NCI-H1436 treated with DMSO at 0.1 percent for 48 hours (cell line): ENCODE measurements around the gene IL25.
"Not testable (repeated sequence)": the region's sequence is repeated elsewhere in the genome, so short reads cannot be mapped to it uniquely, and the experiment has no call there.

Experiments
- DNase-seq: peaks from one replicate; lab custom pipeline; 2025; lab: John Stamatoyannopoulos, UW

IL25 gene

DNA sequence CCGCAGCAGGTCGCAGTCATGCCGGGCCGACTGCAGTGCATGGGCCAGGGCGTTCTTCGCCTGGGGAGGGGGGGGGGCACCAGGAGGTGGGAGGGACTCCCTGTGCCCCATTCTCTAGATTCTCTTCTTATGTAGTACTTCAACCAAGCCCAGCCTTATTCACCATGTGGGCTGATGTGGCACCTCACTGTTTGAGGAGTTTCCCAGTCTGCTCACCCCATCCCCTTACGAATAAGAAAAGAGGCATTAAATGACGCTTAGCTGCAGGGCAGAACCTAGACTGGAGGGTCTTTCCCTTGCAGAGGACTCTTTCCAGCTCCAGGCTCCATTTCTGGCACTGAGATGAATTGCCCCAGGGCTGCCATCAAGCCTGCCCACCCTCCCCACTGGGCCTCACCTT is 16.4 kb downstream of the IL25 start:
- no peak for DNase-seq

DNA sequence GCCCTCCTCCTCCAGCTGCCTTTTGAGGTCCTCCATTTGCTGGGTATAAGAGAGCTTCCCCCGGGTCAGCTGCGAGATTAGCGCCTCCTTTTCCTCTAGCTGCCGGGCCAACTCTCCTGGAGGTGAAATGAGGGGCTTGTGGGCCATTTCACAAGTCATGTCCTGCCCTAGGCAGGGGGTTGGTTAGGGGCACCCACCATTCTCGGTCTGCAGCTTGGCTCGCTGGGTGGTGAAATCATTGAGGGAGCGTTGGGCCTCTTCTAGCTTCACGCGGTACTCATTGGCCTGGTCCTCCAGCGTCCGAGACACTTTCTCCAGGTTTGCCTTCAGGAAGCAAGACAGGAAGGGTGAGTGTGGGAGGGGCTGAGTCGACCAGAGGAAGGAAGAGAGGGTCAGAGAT is 16.8 kb downstream of the IL25 start:
- DNase-seq, result no peak

DNA sequence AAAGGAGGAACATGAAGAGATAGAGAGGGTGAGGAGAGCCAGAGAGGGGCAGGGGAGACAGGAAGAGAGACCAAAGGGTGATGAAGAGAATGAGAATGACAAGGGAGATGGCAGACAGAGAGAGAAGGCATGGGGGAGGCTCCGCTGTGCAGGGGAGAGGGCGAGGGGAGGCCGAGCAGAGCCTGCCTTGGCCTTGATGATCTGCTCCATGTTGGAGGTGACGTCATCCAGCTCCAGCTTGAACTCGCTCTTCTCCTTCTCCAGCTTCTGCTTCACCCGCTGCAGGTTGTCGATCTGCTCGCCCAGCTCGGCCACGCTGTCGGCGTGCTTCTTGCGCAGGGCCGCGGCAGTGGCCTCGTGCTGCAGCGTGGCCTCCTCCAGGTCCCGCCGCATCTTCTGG is 17.3 kb downstream of the IL25 start:
- not testable (repeated sequence) for DNase-seq

DNA sequence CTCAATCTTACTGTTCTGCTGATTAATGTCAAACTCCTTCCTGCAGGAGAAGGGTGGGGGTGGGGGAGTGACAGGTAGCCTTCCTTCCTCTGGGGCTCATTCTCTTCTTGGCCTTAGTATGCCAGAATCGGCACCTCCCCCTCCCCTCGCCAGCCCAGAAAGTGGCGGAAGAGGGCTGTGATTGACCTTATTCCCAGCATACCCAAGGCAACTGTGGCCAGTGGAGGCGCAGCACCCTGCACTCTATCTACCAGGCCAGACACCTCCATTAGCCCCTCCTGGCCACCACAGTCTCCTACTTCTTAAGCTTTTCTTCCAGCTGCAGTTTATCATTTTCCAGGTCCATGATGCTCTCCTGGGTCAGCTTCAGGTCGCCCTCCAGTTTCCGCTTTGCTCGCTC is 20.0 kb downstream of the IL25 start:
- no peak for DNase-seq

DNA sequence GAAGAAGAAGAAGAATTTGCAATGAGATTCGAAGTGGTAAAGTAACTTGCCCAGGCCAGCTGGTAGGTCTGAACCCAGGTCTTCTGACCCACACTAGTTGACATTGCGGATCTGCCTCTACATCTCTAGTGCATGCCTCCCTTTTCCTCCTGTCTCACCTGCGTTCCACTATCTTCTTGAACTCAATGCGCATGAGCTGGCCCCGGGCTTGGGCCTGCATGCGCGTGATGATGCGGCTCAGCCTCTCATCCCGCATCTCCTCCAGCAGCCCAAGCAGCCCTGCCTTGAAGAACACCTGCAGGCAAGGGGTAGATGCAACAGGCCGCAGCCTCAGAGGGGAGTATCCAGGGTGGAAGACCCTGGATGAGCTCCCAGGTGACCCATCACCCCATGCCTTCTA is 23.5 kb downstream of the IL25 start:
- DNase-seq, result no peak

DNA sequence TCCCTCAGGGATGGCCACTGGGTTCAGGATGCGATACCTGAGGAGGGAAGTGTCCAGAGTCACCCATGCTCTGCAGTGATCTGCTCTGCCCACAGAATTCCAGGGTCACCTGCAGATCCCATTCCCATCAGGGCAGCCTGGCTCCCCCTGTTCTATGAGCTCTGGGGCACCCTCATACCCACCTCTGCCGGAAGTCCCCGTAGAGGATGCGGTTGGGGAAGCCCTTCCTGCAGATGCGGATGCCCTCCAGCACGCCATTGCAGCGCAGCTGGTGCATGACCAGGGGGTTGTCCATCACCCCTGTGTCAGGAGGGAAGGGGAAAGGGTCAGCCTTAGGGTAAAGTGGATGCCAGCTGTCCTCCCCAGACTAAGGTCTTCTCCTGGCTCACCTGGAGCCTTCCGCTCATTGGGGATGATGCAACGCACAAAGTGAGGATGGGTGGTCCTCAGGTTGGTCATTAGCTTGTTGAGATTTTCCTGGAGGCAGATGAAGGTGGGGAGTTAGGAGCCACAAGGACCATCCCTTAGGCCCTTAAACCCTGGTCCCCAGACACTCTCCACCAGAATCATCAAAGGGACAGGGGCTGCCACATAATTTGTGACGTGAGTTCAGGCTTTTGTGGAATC is 24.3 kb downstream of the IL25 start:
- no peak for DNase-seq

DNA sequence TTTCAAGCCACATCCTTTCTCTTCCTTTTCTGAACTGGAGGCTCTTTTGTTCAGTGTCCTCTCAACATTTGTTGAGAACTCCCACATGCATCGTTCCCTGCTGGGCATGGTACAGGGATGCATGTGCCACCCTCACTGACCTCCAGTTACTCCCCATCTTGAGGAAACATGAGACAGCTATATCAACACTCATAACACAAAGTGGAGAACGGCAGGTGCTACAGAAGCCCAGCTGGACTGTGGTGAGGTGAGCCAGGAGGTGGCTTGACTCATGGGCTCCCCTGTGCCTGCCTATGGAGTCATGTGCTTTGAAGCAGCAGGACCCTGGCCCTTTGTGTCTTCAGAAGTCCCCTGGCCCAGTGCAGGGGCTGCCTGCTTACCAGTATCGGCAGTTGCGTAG is 25.7 kb downstream of the IL25 start:
- no peak for DNase-seq

DNA sequence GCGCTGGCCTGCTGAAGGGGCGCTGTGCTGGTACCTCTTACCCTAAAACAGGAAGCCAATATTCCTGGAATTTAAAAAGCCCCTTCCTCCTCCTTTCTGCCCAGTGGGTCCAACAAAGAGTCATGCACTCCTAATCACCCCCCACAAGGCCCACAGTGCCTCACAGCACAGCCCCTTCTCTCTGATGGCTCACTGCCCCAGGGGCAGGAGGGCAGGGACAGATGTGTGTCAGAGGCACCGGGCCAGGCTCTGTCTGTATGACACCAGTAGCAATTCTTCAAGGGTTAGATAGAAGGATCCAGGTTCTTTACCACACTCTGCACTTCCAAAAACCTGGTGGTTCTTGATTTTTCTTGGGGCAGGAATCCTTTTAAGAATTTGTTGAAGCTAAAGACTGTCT is 26.5 kb downstream of the IL25 start:
- DNase-seq, result no peak

DNA sequence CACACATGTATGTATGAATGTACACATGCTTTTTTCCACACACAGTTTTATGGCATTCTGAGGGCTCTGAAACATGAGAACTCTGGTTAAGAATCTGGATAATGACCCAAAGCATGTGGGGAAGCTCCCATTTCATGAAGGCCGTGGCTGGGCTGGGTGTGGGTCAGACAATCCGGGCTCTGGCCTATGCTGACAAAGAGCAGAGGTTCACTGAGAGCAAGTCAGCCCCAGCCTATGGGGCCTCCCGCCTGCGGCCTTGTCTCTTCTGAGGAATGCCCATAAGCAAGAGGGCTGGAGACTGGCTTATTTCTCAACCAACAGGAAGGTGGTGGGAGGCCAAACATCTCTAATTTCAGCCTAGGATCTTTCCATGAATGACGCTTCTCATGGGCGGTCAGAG is 27.0 kb downstream of the IL25 start:
- DNase-seq, result no peak

DNA sequence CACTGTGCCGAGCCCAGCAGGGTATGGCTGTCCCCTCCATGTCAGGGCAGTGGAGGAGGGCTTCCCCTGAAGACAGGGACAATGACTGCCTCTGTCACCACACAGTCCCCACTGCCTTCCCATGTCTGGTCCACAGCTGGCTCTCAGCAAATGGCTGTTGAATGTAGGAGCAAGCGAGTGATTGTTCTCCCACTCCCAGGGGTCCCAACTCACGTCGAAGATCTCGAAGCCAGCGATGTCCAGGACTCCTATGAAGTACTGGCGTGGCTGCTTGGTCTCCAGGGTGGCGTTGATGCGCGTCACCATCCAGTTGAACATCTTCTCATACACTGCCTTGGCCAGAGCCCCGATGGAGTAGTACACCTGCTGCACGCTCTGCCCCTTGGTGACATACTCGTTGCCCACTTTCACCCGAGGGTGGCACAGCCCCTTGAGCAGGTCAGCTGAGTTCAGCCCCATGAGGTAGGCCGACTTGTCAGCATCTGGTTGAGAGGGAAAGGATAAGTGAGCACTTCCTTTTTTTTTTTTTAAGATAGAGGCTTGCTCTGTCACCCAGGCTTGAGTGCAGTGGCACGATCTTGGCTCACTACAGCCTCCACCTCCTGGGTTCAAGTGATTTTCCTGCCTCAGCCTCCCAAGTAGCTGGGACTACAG is 28.0 kb downstream of the IL25 start:
- DNase-seq, result not testable (repeated sequence)

DNA sequence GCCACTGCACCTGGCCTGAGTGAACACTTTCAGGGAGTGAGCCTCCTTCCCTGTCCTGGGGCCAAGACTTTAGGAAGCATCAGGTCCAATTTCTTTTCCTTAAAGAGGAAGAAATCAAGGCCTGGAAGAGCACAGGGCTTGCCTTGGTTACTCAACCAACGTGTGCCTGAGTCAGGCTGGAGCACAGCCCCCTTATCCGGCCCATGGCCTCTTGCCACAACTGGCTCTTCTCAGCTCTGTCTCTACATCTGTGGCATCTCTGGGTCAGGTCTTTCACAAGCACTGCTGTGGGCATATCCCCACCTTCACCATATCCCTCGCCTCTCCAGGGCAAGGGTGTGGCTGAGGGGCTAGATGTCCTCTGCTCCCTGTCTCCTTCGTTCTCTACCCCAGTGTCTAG is 28.7 kb downstream of the IL25 start:
- no peak for DNase-seq

DNA sequence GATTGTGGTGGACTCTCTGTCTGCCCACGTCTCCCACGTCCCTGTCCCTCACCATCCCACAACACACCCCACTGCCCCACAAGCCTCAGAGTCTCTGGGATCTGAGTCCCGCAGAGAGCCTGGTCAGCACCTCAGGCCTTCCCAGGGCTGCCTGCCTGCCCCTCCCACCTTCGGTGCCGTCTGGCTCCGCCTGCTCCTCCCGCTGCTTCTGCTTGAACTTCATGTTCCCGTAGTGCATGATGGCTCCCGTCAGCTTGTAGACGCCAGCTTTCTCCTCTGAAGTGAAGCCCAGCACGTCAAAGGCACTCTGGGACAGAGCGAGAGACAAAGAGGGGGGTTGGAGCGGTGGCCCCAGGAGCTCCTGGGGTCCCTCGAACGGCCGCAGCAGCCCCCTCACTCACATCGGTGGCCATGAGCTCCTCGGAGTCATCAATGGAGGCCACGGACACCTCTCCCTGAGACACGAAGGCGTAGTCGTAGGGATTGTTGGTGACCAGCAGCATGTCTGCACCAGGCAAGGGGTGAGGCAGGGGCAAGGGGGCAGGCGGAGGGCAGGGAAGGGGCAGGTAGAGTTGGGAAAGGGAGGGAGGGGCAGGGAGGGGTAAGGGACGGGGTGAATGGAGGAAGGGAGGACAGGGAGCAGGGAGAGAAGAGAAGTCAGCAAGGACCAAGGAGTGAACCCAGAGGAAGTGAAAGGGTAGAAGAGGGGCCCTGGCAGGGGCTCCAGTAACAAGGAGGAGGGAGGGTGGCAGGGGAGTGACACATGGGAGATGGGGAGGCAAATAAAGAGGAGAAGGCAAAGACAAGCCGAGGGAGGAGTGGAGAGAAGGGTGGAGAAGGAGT is 29.9 kb downstream of the IL25 start:
- DNase-seq, result no peak

DNA sequence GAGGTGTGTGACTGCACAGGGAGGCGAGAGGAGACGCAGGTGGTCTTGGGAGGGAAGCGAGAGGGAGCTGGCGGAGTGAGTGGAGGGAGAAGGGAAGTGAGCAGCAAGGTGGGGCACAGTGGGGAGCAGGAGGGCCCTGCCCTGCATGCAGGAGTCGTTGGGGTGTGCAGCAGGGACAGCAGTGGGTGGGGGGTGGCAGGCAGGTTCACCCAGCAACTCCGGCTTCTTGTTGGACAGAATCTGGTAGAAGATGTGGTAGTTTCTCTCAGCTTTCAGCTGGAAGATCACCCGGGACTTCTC is 30.5 kb downstream of the IL25 start:
- DNase-seq, result no peak

DNA sequence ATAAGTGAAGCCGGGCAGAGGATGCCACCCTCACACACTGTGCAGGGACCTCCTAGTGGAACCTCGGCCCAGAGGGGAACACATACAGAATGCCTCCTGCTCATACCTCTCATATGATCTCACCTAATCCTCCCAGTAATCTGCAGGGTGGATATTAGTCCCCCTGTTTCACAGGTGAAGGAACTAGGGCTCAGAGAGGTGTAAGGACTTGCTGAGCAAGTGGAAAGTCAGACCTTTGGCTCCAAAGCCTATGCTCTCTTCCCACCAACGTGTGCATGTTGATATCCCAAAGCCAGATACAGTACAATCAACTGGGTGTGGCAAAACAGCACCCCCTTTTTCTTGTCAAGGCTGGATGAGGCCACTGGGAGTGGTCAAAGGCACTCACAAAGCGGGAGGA is 31.3 kb downstream of the IL25 start:
- DNase-seq, result no peak

DNA sequence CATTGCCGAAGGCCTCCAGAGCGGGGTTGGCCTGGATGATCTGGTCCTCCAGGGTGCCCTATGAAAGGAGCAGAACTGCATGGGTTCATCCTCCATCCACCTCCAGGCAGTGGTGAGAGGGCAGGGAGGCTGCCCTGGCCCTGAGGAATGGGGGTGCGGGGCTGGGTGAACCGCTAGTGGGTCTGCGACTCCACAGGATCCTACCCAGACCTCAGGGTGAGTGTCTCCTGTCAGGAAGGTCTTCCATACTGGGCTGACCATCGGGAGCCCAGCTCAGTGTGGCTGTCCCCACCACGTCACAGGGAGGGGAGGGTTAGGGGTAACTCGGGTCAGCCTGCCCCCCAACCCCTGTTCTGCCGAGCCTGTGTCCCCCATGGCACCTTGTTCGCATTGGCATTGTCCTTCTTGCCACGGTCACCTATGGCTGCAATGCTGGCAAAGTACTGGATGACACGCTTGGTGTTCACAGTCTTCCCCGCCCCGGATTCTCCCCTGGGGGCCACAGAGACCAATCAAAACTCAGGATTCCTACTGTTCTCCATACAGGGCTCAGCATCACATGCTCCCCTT is 31.8 kb downstream of the IL25 start:
- DNase-seq, result no peak

DNA sequence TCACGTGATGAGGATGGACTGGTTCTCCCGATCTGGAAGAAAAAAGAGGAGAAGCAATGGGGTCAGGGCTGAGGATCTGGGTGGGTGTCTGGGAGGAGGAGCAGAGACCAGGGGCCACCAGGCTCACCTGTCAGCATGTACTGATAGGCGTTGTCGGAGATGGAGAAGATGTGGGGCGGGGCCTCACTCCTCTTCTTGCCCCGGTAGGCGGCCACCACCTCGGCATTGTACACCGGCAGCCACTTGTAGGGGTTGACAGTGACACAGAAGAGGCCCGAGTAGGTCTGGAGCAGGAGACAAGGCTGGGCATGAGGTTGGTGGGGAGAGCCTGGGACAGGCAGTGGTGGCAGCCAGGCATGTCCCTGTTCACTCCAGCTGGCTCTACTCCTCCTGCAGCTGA is 32.5 kb downstream of the IL25 start:
- DNase-seq, result no peak

DNA sequence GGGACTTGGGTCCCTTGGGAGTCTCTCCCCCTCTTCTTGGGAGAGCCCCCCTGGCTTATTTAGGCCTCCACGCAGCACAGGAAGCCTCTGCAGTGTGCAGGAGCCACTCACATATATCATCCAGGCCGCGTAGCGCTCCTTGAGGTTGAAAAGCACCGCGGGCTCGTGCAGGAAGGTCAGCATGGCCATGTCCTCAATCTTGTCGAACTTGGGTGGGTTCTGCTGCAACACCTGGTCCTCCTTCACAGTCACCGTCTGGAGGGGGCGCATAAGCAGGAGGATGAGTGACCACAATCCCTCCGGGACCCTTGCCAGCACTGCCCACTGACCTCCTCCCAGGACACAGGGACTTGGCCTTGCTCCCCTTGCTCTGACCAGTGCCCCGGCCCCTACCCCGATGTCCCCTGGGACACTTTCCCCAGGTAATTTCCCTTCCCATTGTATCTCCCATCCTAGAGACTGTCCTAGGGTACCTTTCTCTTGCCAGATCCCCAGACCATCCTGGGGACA is 33.0 kb downstream of the IL25 start:
- DNase-seq, result no peak

DNA sequence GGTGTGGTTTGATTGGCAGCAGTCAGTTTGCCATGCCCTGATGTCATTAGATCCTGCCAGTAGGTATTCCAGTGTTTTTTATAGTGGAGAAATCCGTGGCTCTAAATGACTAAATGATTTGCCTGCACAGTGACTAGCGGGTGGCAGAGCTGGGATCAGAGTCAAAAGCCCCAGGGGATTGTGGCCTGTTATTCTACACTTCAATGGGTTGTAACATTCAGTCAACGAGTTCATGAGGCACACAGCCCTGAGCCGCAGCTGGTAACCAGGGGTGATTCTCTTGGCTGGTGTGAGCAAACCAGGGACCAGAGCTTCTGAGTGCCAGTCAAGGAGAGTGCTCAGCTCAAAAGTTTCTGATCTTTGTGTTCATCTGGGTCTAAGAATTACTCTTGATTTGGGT is 33.6 kb downstream of the IL25 start:
- no peak for DNase-seq

DNA sequence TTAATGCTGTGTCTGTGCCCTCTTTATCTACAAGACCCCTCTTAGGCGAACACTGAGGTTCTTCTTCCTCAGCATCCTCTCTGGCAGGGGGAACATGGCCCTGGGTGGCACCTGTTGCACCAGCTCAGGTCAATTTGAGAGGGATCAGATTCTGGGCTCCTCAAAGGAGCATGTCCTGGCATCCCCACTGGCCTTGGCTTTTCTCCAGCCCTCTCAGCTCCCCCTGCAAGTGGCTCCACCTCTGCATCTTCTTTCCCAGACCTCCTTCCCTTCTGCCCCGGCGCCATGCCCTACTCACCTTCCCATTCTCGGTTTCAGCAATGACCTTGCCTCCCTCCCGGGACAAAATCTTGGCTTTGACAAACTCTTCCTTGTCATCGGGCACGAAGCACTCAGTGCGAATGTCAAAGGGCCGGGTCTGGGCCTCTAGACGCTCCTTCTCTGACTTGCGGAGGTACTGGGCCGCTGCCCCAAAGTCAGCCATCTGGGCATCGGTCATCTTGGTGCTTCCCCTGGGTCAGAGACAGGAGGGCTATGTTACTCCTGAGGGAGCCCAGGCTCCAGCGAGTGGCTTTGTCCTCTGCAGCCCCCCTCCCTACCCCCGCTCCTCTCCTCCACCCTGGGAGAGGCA is 34.2 kb downstream of the IL25 start:
- DNase-seq, result no peak

DNA sequence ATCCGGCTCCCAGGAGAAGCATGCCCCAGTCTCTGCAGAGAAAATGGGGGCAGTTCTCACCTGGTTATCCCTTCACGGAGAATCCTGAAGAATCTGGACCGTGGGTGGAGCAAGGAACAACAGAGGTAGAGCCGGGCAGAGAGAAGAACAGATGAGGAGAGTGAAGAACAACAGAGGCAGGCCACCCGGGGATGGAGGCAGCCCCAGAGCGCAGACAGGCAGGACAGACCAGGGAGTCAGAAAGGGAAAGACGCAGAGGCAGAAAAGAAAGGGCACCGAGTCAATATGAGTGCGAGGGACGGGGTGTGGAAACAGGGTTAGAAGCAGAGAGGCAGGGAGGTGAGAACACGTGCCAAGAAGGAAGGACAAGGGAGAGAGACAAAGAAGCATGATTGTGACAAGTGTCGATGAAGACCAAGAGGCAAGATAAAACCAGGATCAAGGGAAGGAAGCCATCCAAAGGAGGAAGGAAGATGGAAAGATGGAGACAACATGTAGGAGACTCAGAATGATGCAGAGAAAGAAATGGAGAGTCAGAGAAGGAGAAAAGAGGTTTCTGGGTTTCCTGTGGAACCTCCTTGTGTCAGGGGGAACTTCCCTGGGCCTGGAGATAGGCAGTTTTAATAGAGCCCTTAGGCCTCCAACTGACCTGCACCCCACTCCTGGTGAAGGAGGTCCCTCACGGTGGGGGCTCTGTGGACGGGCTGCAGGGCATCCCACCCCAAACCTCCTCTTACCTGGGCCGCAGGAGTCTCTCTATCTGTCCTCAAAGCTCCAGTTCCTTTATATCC is 35.1 kb downstream of the IL25 start, which contains the start of gene MYH6:
TSS of gene MYH6 (minus strand) at position 758 of the 791 bp plus-strand sequence. CDS start 1,050 bp downstream, outside the sequence.
- DNase-seq, result no peak

DNA sequence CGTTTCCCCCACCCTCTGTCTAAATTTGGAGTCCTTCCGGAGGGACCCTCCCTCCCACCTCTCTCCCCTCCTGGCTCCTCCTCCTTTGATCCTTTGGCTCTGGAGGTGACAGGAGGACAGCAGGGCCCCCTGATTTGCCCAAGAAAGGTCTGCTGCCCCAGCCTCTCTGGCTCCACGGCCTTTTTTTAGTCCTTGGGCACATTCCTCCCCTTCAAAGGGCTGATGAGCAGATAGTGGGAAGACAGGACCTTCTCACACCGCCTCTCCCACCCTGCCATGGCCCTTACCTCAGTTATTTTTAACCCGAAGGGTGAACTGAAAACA is 35.7 kb downstream of the IL25 start:
- DNase-seq, result no peak

DNA sequence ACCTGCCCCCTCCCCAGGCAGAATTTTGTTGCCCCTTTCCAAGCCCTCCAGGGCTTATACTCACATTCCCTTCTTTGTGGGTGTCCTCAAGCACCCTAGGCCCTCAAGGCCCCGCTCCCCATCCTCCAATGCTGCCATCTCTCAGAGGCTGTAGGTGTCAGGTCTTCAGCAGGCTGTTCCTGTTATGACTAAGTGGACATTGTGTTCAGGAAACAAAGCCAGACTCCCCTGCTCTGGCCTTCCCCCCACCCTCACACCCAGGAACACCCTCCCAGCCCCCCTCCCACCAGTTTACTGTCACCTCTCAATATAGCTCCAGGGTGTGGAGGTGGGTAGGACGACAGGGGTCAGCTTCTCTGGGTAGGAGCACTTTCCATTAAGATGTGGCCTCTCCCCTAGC is 36.9 kb downstream of the IL25 start:
- DNase-seq, result no peak
